A549 (cell line): ENCODE results near the gene METTL16. TPM values are rescaled to one million over a fixed set of nuclear protein-coding genes. Genes with fewer than 3 reads are reported as not detected.

ENCODE experiments used
- ATAC-seq, 2 experiments: fragments of 200-7000 bp in 1 of 2; fragments of >200 bp in 1 of 2; cut with Nextera tagmentation in 1 of 2; cut with Tn5 transposase in 1 of 2; 3 replicates each; pipeline versions ENCODE4 v1.8.0 to v1.9.1; 2018 to 2020; ENCODE audit warnings: mild to moderate bottlenecking in 1 of 2, moderate library complexity in 1 of 2
- CTCF ChIA-PET: fragments of 300-600 bp; sonication (Branson Sonifier 250); formaldehyde crosslinking; extraction: SDS; loops from one replicate; lab custom pipeline; 2021; ENCODE audit warnings: antibody characterized with exemption, inconsistent platforms; lab: Yijun Ruan, JAX
- POLR2A ChIA-PET: fragments of 350-600 bp; formaldehyde crosslinking; extraction: SDS; loops from one replicate; lab custom pipeline; 2021; ENCODE audit warnings: antibody characterized with exemption, inconsistent platforms; lab: Yijun Ruan, JAX
- DNase-seq, 2 experiments: peaks; one replicate each; pipeline versions ENCODE4 v3.0.0 to v3.0.0-alpha.2; 2011 to 2016; ENCODE audit warnings: low read depth in 1 of 2, low spot score in 1 of 2
- FAIRE-seq: peaks from 2 replicates; lab custom pipeline; 2011; peaks lifted over from hg19 to GRCh38; lab: Jason Lieb, UNC
- H3K27ac ChIP-seq, 2 experiments: fragments of >200 bp; sonication (Bioruptor Twin); formaldehyde crosslinking; 3 replicates each; pipeline ENCODE4 v1.5.1; 2016 to 2017
- H3K4me1 ChIP-seq: fragments of >200 bp; sonication (Bioruptor Twin); formaldehyde crosslinking; 3 replicates; pipeline ENCODE4 v1.6.1; 2016
- H3K4me2 ChIP-seq: fragments of >200 bp; sonication (Bioruptor Twin); formaldehyde crosslinking; 3 replicates; pipeline ENCODE4 v1.6.1; 2016
- H3K4me3 ChIP-seq: fragments of >200 bp; sonication (Bioruptor Twin); formaldehyde crosslinking; 3 replicates; pipeline ENCODE4 v1.5.1; 2016
- H3K9me3 ChIP-seq: fragments of >200 bp; sonication (Bioruptor Twin); formaldehyde crosslinking; 3 replicates; pipeline ENCODE4 v1.6.1; 2016
- ATOH8 ChIP-seq: fragments of 250-450 bp; sonication (Bioruptor Pico); IDR thresholded peaks from 2 replicates; pipeline ENCODE4 v1.5.0; 2020; ENCODE audit warnings: low read depth, mild to moderate bottlenecking, moderate library complexity
- CBX8 ChIP-seq: fragments of 200-600 bp; sonication (generic); IDR thresholded peaks from 2 replicates; pipeline ENCODE4 v1.6.1; 2016
- CEBPB ChIP-seq, 2 experiments: fragments of >200 bp in 1 of 2; sonication (Bioruptor Twin) in 1 of 2; formaldehyde crosslinking in 1 of 2; IDR thresholded peaks; 2 replicates each; pipeline ENCODE4 v1.6.1; 2012 to 2016
- CHD2 ChIP-seq: fragments of 150-350 bp; IDR thresholded peaks from 2 replicates; pipeline ENCODE4 v1.6.1; 2014; ENCODE audit warnings: low read length; ENCODE audit not compliant: partially characterized antibody
- EHMT2 ChIP-seq: fragments of 200-600 bp; sonication (generic); IDR thresholded peaks from 2 replicates; pipeline ENCODE4 v1.6.1; 2016; ENCODE audit warnings: antibody characterized with exemption, low read depth, mild to moderate bottlenecking, moderate library complexity
- EP300 ChIP-seq, 2 experiments: fragments of >200 bp; sonication (Bioruptor Twin); formaldehyde crosslinking; IDR thresholded peaks; 2 replicates in 1 of 2; 3 replicates in 1 of 2; pipeline ENCODE4 v1.6.1; 2016 to 2017
- FOXS1 ChIP-seq: fragments of 250-450 bp; sonication (Bioruptor Pico); IDR thresholded peaks from 2 replicates; pipeline ENCODE4 v1.5.0; 2020; ENCODE audit warnings: mild to moderate bottlenecking, moderate library complexity
- GATA3 ChIP-seq: IDR thresholded peaks from 2 replicates; pipeline ENCODE4 v1.6.1; 2012; ENCODE audit warnings: borderline replicate concordance
- HMGXB4 ChIP-seq: fragments of 250-450 bp; sonication (Bioruptor Pico); IDR thresholded peaks from 2 replicates; pipeline ENCODE4 v1.5.0; 2021; ENCODE audit warnings: mild to moderate bottlenecking, moderate library complexity, borderline replicate concordance
- HOXB13 ChIP-seq: fragments of 250-450 bp; sonication (Bioruptor Pico); IDR thresholded peaks from 2 replicates; pipeline ENCODE4 v1.5.0; 2020; ENCODE audit warnings: low read depth, mild to moderate bottlenecking, moderate library complexity
- JUN ChIP-seq, 2 experiments: fragments of >200 bp; sonication (Bioruptor Twin); formaldehyde crosslinking; IDR thresholded peaks; 2 replicates in 1 of 2; 3 replicates in 1 of 2; pipeline ENCODE4 v1.6.1; 2016 to 2017
- KDM1A ChIP-seq: fragments of 200-600 bp; sonication (generic); IDR thresholded peaks from 2 replicates; pipeline ENCODE4 v1.6.1; 2016; ENCODE audit warnings: low read depth, mild to moderate bottlenecking
- KDM5A ChIP-seq: fragments of 200-600 bp; sonication (generic); IDR thresholded peaks from 2 replicates; pipeline ENCODE4 v1.6.1; 2016; ENCODE audit warnings: antibody characterized with exemption, mild to moderate bottlenecking
- MAFK ChIP-seq: fragments of 450-650 bp; IDR thresholded peaks from 2 replicates; pipeline ENCODE4 v1.6.1; 2014; ENCODE audit not compliant: partially characterized antibody
- MYC ChIP-seq: IDR thresholded peaks from 2 replicates; pipeline ENCODE4 v1.6.1; 2012; ENCODE audit warnings: mild to moderate bottlenecking, inconsistent platforms, low read length, improper control_type of control experiment, borderline replicate concordance
- NPAS2 ChIP-seq: fragments of 250-450 bp; sonication (Bioruptor Pico); IDR thresholded peaks from 2 replicates; pipeline ENCODE4 v1.8.0; 2022; ENCODE audit warnings: mild to moderate bottlenecking, moderate library complexity, borderline replicate concordance
- PHF8 ChIP-seq: fragments of 200-600 bp; sonication (generic); IDR thresholded peaks from 2 replicates; pipeline ENCODE4 v1.6.1; 2016; ENCODE audit warnings: low read depth, mild to moderate bottlenecking, antibody characterized with exemption, moderate library complexity, borderline replicate concordance
- POLR2A ChIP-seq: IDR thresholded peaks from 2 replicates; pipeline ENCODE4 v1.6.1; 2012; ENCODE audit warnings: mild to moderate bottlenecking, low read length
- POLR2AphosphoS2 ChIP-seq: conservative IDR thresholded peaks from 2 replicates; pipeline ENCODE4 v1.6.1; 2012; ENCODE audit warnings: low read length, improper control_type of control experiment, inconsistent platforms
- SMC3 ChIP-seq: fragments of >200 bp; sonication (Bioruptor Twin); formaldehyde crosslinking; IDR thresholded peaks from 3 replicates; pipeline ENCODE4 v1.6.1; 2018; ENCODE audit warnings: inconsistent platforms
- TFCP2L1 ChIP-seq: fragments of 250-450 bp; sonication (Bioruptor Pico); IDR thresholded peaks from 2 replicates; pipeline ENCODE4 v1.5.0; 2021; ENCODE audit warnings: mild to moderate bottlenecking
- ZFP36 ChIP-seq: fragments of 450-650 bp; IDR thresholded peaks from 2 replicates; pipeline ENCODE4 v1.6.1; 2014; ENCODE audit warnings: borderline replicate concordance; ENCODE audit not compliant: partially characterized antibody
- ZSCAN20 ChIP-seq: fragments of 250-450 bp; sonication (Bioruptor Pico); IDR thresholded peaks from 2 replicates; pipeline ENCODE4 v1.8.0; 2022; ENCODE audit warnings: mild to moderate bottlenecking, moderate library complexity
- WGBS: methylation state at CpG from one replicate; pipeline ENCODE4 v1.1.6; 2017; ENCODE audit errors: missing lambda C conversion rate; 5-methylcytosine and 5-hydroxymethylcytosine counted together
- polyA minus RNA-seq: library from RNA; depleted of rRNA, polyadenylated mRNA; stranded (reverse); fragments of >200 nt; gene quantifications from 2 replicates; pipeline ENCODE4 v1.2.3, GENCODE V29; 2011; rRNA and poly(A)+ RNA removed
- polyA plus RNA-seq, 4 experiments: library from polyadenylated mRNA; depleted of rRNA in 3 of 4; stranded (reverse); fragments of >200 nt; fragmentation: RNase III in 1 of 4; extraction: RNeasy Plus Mini Kit Qiagen cat#74134 plus additional on column Dnase treatment in 1 of 4; gene quantifications; 2 replicates in 3 of 4; 3 replicates in 1 of 4; pipeline ENCODE4 v1.2.3, GENCODE V29; 2011 to 2017
- TF ChIP-seq, protein P1 (sequence below): IDR thresholded peaks from 2 replicates; pipeline ENCODE4 v1.6.1; 2012
- TF ChIP-seq, protein P2 (sequence below): IDR thresholded peaks from 2 replicates; pipeline ENCODE4 v1.6.1; 2012; ENCODE audit warnings: low read depth, borderline replicate concordance
- TF ChIP-seq, protein P3 (sequence below): fragments of 200-600 bp; sonication (generic); IDR thresholded peaks from 2 replicates; pipeline ENCODE4 v1.6.1; 2016; ENCODE audit warnings: antibody characterized with exemption, mild to moderate bottlenecking, moderate library complexity
- TF ChIP-seq, protein P4 (sequence below): fragments of 450-650 bp; IDR thresholded peaks from 2 replicates; pipeline ENCODE4 v1.6.1; 2014; ENCODE audit warnings: antibody characterized with exemption

Gene METTL16, protein sequence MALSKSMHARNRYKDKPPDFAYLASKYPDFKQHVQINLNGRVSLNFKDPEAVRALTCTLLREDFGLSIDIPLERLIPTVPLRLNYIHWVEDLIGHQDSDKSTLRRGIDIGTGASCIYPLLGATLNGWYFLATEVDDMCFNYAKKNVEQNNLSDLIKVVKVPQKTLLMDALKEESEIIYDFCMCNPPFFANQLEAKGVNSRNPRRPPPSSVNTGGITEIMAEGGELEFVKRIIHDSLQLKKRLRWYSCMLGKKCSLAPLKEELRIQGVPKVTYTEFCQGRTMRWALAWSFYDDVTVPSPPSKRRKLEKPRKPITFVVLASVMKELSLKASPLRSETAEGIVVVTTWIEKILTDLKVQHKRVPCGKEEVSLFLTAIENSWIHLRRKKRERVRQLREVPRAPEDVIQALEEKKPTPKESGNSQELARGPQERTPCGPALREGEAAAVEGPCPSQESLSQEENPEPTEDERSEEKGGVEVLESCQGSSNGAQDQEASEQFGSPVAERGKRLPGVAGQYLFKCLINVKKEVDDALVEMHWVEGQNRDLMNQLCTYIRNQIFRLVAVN
- polyA plus RNA-seq (2011; rRNA removed), result 58.0 and 58.4 TPM in 2 replicates
- 17.7 and 20.0 TPM in 2 replicates for polyA plus RNA-seq (2012; cell fraction: cytosol; rRNA removed)
- 17.3 and 31.4 TPM in 2 replicates for polyA plus RNA-seq (2012; cell fraction: nucleus; rRNA removed)
- polyA plus RNA-seq (2017; fragmentation: RNase III; extraction: RNeasy Plus Mini Kit Qiagen cat#74134 plus additional on column Dnase treatment), result 26.4 to 28.3 TPM (median 26.5 TPM) in 3 replicates
- polyA minus RNA-seq, result 39.8 and 45.0 TPM in 2 replicates

- H3K9me3 ChIP-seq, result no peaks in the 10 kb centered on the region
- ChIA-PET POLR2A (interaction anchor here (0.5 to 2.6 kb wide), 20 partner anchors 9 to 153 kb away, joined by 3 to 31 read pairs (median 4); partner anchors contain the start of gene PAFAH1B1), CTCF (interaction anchor here (1.0 to 1.4 kb wide), 2 partner anchors 13 to 21 kb away, joined by 3 to 4 read pairs; no protein-coding TSS in a partner anchor)
- peak within 1 kb of the TSS; percentile 89 to 97 for H3K27ac ChIP-seq
- peaks cover 16% of the 10 kb centered on the region for H3K4me1 ChIP-seq
- DNase-seq (peak; percentile 99), FAIRE-seq (peak; percentile 99), ATAC-seq (peak; percentile 99)
- under 1% methylated on average over 47 of the region's 49 CpGs for WGBS
- H3K4me3 ChIP-seq, result peak within 1 kb of the TSS; percentile 79
- H3K4me2 ChIP-seq, result peak within 1 kb of the TSS; percentile 94
- TF ChIP-seq CEBPB (IDR thresholded peaks at IDR 0.05) (no peak), ATOH8 (CRISPR knock-in tag) (0 out of 2 replicates have a peak, but pooled peaks have one; percentile 43), NPAS2 (CRISPR knock-in tag) (no peak), ZFP36 (peak; percentile 4), MYC (peak; percentile 57; the same call in 1 of the 2 replicates), HMGXB4 (CRISPR knock-in tag) (no peak), CBX8 (no peak), EP300 (IDR thresholded peaks at IDR 0.05) (no peak), KDM5A (peak; percentile 94), TFCP2L1 (CRISPR knock-in tag) (peak; percentile 17; the same call in 1 of the 2 replicates), PHF8 (peak; percentile 90), CHD2 (peak; percentile 93), MAFK (no peak), SMC3 (no peak), KDM1A (0 out of 2 replicates have a peak, but pooled peaks have one; percentile 54), POLR2A (peak; percentile 76), FOXS1 (CRISPR knock-in tag) (no peak), ZSCAN20 (no peak), JUN (IDR thresholded peaks at IDR 0.05) (peak; percentile 47 to 86; a peak in 4 of 5 replicates), EHMT2 (no peak), GATA3 (peak; percentile 77), POLR2AphosphoS2 (no peak), HOXB13 (CRISPR knock-in tag) (0 out of 2 replicates have a peak, but pooled peaks have one; percentile 46)
- TF ChIP-seq, protein P1, sequence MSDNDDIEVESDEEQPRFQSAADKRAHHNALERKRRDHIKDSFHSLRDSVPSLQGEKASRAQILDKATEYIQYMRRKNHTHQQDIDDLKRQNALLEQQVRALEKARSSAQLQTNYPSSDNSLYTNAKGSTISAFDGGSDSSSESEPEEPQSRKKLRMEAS, result peak; percentile 94
- TF ChIP-seq, protein P2, sequence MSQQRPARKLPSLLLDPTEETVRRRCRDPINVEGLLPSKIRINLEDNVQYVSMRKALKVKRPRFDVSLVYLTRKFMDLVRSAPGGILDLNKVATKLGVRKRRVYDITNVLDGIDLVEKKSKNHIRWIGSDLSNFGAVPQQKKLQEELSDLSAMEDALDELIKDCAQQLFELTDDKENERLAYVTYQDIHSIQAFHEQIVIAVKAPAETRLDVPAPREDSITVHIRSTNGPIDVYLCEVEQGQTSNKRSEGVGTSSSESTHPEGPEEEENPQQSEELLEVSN, result peak; percentile 76; the same call in 1 of the 2 replicates
- TF ChIP-seq, protein P3, sequence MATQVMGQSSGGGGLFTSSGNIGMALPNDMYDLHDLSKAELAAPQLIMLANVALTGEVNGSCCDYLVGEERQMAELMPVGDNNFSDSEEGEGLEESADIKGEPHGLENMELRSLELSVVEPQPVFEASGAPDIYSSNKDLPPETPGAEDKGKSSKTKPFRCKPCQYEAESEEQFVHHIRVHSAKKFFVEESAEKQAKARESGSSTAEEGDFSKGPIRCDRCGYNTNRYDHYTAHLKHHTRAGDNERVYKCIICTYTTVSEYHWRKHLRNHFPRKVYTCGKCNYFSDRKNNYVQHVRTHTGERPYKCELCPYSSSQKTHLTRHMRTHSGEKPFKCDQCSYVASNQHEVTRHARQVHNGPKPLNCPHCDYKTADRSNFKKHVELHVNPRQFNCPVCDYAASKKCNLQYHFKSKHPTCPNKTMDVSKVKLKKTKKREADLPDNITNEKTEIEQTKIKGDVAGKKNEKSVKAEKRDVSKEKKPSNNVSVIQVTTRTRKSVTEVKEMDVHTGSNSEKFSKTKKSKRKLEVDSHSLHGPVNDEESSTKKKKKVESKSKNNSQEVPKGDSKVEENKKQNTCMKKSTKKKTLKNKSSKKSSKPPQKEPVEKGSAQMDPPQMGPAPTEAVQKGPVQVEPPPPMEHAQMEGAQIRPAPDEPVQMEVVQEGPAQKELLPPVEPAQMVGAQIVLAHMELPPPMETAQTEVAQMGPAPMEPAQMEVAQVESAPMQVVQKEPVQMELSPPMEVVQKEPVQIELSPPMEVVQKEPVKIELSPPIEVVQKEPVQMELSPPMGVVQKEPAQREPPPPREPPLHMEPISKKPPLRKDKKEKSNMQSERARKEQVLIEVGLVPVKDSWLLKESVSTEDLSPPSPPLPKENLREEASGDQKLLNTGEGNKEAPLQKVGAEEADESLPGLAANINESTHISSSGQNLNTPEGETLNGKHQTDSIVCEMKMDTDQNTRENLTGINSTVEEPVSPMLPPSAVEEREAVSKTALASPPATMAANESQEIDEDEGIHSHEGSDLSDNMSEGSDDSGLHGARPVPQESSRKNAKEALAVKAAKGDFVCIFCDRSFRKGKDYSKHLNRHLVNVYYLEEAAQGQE, result peak; percentile 91
- TF ChIP-seq, protein P4, sequence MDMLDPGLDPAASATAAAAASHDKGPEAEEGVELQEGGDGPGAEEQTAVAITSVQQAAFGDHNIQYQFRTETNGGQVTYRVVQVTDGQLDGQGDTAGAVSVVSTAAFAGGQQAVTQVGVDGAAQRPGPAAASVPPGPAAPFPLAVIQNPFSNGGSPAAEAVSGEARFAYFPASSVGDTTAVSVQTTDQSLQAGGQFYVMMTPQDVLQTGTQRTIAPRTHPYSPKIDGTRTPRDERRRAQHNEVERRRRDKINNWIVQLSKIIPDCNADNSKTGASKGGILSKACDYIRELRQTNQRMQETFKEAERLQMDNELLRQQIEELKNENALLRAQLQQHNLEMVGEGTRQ, result peak; percentile 7; the same call in 1 of the 2 replicates
Measured at GRCh38 chr17:2511462-2512369, at the start of gene METTL16. TSS of gene METTL16 (minus strand) at chr17:2511888. CDS start at chr17:2502331, 9,557 bp downstream.
